Stimulated activated CD8-positive, alpha-beta memory T cell treated with anti-CD3 and anti-CD28 coated beads, Interleukin-7, amount 100 ng/mL, for 24 hours (primary cell): ENCODE measurements around the gene TTLL5.
"Not testable (repeated sequence)": the region's sequence is repeated elsewhere in the genome, so short reads cannot be mapped to it uniquely, and the experiment has no call there.

Experiments
- DNase-seq: peaks from one replicate; pipeline ENCODE4 v3.0.0-alpha.2; 2020; ENCODE audit warnings: low read depth

Gene TTLL5

DNA sequence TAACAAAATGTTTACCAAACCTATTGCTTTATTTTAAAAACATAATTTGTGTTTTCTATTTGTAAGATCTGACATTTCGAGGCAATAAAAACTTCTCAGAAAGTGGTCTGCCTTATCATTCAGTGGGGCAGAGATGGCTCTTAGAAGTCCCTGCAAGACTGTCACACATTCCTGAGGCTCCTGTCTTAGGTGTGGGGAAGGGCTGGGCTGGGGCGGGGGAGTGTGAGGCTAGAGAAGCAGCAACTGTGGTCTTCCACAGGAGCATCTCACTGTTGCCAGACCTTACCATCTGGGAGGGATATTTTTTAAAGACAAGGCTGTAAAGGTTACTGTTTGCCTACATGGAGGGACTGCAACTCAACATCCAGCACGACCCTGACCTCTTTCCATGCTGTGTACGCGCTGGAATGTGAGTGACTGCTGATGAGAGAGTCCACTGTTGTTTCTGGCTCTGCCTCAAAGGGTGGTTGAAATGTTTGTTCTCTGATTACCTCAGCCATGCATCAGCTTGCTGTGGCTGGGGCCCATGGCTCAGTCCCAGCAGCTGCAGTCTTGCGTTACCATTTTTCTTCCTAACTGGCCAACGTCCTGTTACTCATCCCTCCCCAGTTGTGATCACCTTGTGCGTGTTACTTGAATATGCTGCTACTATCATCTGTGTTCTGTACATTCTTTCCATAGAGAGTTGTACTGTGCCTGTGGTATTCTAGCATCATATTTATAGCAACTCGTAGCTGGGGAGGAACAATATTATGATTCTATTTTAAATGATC lies 12.8 kb upstream of the TTLL5 start:
- no peak for DNase-seq

DNA sequence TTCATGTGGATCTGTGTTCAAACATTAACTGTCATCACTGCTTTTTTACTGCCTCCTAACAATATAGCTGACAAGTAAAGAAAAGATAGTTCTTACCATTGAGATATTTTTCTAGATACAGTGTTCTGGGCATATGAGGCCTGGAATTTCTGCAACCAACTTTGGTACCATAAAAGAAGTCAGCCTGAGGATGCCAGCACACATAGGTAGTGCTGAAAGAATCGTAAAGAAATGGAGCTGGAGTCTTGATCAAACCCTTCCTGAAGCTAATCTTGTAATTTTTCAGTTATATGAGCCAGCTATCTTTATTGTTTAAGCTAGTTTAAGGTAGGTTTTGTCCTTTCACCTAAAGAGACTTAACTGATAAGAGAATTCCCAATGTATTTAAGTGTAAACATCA lies 11.7 kb upstream of the TTLL5 start:
- no peak for DNase-seq

DNA sequence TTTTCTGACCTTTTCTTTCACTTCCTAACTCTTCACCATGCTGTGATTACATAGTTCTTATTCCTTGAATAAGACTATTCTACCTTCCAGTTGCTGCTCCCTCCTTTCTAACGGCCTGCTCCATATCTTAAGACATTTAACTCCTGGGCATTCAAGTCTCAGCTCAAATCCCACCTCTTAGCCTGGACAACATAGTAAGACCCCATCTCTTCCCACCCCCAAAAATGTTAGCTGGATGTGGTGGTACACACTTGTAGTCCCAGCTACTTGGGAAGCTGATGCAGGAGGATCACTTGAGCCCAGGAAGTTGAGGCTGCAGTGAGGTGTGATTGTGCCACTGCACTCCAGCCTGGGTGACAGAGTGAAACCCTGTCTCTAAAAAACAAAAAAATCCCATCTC lies 11.3 kb upstream of the TTLL5 start:
- DNase-seq = no peak

DNA sequence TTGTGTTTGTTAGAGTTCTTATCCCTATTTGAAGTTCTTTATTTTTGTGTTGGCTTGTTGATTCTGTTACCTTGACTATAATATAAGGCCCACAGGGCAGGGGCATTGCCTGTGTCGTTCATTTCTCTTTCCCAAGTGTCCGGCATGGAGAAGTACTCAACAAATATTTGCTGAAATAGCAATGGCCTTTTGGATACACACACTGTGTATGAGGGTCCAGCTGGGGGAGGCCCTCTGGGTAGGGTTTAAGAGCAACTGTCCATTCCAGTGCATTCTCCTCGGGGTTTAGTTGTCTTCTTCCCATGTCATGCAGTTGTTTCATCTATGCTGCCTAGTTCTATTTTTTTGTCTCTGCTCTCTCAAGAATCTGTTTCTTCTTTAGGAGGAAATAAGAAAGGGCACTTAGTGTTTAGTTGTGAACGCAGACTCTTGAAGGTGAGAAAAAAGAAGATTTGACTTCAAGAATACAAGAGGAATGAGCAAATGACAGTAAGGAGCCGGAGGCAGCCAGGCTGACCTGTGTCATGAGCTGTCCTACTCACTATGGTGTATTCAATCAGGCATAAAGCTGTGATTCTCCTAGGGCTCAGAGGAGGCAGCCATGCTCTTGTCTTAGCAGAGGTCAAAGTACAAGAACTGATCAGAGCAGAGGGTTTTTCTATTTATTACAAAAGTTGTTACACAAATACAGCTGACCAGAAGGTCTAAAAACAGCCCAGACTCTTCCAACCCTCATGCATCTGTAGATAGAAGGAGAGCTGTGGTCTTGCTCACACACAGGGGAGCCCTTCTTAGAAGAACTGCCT lies 10.6 kb upstream of the TTLL5 start:
- DNase-seq = no peak

DNA sequence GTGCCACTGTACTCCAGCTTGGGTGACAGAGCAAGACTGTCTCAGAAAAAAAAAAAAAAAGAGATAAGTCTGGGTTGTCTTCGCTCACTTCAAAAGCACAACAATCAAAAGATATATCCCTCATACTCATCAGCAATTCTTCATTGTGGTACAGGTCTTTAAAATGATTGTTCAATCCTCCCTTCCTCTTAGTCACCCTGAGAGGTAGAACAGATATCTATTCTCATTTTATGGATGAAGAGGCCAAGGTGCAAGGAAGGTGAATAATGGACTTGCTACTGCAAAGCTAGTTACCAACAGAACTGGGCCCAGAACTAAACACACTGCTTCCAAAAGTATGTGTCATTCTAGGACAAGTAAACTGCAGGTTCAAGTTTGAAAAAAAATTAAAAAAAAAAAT lies 7.5 kb upstream of the TTLL5 start:
- no peak for DNase-seq

DNA sequence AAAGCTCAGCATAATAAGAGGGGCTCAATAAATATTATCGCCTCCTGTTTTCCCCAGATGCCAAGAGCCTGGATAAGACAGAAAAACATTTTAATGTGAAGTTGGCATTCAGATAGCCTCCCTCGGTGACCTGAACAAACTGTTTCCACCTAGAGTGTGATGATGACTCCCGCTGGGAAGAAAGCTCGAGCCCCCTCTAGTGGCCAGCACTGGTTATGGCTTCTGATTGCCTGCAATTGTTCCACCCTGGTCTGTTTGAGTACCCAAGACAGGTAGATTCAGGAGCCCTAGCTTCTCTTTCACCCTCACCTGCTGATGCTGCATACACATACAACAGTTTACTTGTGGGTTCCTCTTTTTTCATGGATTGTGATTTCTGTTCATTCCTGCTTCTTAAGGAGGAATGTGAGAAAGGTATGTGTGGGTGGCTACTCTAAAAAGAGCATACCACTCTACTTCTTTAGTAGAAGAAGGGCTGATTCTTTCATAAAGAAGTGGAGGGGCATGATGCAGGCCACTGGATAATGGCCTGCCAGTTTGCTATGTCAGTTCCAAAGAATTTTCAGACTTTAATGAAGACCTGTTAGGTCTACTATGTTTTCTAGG lies 6.8 kb upstream of the TTLL5 start:
- DNase-seq = peak; percentile 72

DNA sequence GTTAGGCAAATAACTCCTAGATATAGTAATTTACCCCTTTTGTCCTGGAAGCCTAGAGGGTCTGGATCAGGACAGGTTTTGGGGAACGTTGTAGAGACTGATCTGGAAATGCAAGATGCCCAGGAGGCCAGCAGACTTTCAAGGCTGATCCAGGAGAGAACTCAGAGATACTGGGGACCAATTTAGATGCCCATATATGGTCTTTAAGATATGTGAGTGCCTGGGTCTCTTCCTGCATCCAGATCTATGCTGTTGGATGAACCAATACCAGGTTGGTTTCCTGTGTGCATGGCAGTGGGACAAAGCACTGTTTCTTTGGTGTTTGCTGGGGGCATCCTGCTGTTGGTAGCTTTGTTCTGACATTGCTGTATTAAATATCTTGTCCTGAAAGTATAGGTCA lies 5.8 kb upstream of the TTLL5 start:
- DNase-seq = no peak

DNA sequence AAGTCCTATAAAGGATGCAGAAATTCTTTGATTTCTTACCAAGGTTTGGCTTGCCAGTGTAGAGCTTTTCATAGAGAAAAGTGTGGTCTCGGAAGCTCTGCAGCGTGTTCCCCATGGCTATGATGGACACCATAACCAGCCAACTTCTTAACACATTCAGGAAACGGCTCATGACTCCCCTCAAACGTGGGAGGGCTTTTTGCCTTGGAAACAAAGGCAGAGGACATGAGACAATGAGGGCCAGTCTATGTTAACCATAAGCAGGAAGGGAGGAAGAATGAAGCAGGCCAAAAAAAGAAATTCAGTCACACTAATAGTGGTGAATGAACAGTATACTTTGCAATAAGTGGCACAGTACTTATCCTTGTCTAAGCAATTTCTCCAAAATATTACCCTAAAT lies 3.7 kb upstream of the TTLL5 start:
- no peak for DNase-seq

DNA sequence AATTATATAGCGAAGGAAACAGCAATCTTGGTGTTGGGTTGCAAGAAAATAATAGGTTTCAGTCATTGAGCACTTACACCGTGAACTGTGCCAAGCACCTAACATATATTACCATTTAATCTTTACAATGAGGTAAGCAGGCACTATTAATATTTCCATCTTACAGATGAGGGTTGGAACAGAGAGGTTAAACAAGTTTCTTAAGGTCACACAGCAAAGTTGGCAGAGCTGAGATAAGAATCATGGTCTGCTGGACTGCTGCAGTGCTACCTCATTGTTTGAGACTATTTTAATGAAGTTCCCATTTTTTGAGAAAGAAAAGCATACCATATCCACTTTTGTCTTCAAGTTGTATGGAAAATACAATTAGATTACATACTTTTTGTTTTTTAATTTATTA lies 2.1 kb upstream of the TTLL5 start:
- no peak for DNase-seq

DNA sequence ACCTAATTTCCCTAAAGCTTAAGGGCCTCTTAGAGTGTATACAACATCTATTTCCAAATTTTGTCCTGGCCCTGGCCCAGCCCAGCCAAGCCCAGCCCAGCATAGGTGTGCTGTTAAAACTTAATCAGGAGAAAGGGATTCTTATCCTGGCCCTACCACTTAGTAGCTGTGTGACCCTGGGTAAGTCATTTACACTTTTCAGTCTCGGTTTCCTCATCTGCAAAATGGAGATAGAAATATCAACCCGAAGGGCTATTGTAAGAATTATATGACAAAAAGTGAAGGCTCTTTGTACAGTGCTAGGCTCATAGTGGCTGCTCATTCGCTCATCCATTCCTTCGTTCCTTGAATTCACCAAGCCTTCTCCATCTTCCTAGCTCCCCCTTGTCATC lies 812 bp upstream of the TTLL5 start:
- DNase-seq = no peak

DNA sequence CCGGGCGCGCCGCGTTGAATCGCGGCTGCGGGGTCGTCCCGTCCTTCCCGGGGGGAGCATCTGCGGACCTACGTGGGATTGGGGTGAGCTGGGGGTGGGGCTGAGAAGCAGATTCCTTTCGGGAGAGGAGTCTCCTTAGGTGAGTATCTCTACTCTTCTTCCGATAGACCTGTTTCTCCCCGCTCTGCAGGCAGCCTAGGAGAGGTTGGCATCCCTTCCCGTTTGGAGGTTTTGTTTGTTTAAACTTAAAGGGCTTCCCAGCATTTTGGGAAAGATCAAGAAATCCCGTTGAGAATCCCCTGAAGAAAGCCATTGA lies 411 bp downstream of the TTLL5 start:
- no peak for DNase-seq

DNA sequence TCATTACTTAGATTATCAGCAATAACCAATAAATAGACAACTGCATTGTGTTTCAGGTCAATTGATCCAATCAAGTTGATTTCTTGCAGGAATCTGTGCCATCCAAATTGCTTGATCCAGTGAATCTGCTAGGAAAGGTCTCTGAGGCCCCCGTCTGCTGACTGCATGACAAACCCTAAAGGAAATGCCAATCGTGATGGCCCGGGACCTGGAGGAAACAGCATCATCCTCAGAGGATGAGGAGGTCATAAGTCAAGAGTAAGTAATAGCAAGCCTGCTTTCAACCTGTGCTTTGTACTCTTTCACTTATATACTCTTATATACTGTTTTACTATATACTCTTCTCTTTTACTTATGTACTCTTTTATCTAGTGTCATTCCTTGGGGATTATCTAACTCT lies 1.9 kb downstream of the TTLL5 start:
- no peak for DNase-seq

DNA sequence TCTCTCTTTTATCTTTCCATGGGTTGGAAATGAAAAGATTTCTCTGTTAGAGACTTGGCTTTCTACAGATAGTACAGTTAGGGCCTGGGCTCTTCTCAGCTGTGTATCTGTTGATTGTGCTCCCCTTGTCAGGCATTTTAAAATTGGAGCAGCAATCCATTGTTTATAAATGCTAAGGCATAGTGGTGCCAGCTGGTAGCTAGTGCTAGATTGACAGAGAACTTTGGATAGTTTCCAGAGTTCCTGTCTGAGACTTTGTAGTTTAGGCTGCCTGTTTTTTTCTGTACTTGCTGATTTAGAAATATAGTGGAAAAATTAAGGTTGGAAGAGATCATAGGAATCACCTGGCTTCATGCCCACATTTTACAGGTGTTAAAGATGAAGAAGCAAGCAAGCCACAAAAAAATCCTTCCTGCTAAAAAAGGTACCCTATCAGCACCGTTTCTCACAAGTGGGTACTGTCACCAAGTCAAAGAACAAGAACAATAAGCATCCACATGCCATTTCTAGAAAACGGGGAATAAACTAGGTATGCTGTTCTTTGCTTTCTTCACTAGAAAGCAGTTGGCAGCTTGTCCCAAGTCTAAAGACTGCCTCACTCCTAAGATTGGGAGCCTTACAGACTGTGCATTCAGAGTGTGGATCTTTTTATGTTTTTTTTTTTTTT lies 6.2 kb downstream of the TTLL5 start:
- no peak for DNase-seq

DNA sequence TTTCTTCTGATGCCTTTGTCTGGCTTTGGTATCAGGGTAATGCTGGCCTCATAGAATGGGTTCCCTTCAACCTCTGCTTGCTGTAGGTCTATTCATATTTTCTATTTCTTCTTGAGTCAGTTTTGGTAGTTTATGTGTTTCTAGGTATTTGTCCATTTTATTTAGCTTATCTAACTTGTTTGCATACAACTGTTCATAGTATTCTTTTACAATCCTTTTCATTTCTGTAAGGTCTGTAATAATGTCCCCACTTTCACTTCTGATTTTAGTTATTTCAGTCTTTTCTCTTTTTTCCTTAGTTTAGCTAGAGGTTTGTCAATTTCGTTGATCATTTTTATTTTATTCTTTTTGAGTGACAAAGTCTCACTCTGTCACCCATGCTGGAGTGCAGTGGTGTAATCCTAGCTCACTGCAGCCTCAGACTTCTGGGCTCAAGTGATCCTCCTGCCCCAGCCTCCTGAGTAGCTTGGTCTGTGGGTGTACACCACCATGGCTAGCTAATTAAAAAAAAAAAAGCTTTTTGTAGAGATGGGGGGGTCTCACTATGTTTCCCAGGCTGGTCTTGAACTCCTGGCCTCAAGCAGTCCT lies 11.7 kb downstream of the TTLL5 start:
- DNase-seq = no peak

DNA sequence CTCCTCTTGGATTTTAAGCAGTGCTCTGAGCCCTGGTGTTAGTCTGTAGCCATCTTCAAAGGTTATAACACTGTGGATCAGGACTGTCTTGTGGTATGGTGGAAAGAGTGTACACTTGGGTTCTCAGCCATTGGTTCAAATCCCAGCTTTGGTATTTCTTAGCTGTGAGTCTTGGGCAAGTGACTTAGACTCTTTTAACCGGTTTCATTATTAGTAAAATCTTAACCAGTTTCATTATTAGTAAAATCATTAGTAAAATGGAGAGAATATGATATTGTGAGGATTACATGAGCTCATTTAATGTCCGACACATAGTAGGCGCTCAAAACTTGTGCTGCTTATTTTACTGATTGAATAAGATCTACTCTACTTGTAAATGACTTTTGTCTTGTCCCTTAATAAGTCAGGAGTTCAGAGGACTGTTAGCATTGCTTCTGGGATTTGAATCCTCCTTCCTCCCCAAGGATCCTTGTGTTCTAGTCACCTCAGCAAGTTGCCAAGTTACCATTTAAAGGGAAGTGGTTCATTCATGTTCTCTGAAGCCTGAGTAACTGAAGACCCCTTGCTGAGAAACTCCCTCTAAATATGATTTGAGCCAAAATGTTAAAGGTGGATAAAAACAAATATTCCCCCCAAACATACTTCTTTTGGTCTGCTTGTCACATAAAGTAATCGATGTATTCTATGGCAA lies 12.4 kb downstream of the TTLL5 start:
- no peak for DNase-seq

DNA sequence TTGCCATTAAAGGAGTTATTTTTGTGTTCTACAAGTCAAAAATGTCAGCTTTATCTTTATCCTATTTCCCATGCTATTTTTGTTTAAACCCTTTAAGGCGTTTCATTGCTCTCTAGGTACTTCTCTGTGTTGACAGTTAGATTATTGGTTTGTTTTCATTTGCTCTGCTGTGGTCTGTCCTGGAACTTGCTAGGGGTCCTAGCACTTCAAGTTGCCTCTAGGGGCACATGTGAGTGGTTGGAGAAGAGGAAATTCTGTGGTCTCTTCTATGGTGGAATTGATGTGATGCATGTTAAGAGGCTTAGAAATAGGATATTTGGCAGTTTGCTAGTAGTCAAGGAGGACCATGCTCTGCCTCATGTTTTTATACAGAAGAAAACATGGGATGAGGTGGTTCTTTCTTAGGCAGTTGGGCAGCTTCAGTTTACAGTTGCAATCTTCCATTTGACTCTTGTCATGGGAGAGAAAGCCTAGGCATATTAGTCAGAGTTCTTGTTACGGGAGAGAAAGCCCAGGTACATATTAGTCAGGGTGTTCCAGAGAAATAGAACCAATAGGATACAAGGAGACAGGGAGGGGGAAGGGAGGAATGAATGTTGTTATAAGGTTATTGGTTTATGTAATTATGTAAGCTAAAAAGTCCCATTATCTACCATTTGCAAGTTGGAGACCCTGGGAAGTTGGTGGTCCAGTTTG lies 14.4 kb downstream of the TTLL5 start:
- DNase-seq = no peak

DNA sequence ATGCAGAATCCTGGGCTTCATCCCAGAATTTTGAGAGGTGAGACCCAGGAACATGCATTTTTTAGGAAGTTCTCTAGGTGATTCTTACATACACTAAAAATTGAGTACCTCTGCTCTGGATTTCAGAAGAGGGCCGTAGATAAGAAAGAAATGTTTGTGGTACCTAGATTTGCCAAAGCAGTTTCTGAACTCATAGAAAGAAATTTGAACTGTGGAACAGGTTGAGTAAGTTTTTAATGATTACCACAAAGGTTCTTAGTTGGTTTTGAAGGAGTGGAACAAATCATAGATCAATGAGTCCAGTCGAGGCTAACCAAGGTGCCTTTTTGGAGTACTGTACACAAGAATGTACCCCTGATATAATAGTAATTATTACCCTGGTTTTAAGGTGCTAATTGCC lies 24.9 kb downstream of the TTLL5 start:
- no peak for DNase-seq

DNA sequence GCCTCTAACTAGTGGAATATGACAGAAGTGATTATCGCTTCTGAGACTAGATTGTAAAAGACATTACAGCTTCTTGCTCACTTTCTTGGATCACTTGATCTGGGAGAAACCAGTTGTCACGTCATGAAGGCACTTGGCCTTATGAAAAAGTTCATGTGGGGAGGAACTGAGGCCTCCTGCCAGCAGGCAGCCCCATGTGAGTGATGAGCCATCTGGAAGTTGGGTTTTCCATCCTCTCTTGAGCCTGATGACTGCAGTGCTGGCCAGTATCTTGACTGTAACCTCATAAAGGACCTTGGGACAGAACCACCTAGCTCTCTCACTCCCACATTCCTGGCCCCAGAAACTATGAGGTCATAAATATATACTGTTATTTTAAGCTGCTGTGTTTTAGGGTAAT lies 28.0 kb downstream of the TTLL5 start:
- DNase-seq = no peak

DNA sequence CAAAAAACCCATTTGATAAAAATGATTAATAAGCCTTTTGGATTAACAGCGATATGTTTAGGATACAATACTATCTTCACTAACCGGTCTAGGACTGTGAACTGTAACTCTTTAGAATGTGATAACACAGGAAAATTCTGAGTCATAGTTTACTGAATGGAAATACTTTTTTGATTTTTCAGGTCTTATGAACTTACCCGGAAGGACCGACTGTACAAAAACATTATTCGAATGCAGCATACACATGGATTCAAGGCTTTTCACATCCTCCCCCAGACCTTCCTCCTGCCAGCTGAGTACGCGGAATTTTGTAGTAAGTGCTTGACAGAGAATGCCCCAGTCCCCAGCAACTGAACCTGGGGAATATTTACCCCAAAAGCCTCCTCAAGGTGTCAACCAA lies 29.0 kb downstream of the TTLL5 start:
- no peak for DNase-seq

DNA sequence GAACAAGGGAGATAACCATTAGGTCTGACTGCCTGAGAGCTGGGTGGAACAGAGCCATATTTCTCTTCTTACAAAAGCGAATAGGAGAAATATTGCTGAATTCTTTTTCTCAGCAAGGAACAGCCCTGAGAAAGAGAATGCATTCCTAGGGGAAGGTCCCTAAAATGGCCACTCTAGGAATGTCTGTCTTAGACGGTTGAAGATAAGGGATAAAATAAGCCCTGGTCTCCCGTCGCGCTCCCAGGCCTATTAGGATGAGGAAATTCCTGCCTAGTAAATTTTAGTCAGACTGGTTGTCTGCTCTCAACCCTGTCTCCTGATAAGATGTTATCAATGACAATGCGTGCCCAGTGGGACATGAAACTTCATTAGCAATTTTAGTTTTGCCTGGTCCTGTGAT lies 34.0 kb downstream of the TTLL5 start:
- not testable (repeated sequence) for DNase-seq

DNA sequence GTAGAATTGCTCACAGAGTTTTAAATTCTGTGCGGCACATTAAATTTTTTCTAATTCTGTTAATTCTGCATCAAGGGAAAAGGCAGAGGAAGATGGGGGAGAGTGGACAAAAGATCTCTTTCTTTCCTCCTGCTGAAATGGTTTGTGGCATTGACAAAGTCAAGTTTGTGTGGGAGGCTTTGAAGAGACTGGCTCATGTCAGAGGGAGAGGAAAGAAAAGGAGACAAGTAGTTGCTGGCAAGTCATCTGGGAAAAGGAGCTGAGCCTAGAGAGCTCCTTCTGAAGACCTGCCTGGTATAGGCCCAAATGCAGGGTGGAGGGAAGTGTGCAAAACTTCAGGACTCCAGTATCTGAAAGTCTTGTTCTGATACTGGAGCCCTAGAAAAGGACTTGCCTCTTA lies 36.3 kb downstream of the TTLL5 start:
- DNase-seq = no peak
